HG02943 (cell line): Measurements from ENCODE around the gene TIGD2.

Experiments used
- ATAC-seq: cut with Tn5 transposase; IDR thresholded peaks from one replicate; pipeline ENCODE4 v1.9.1; 2021; ENCODE audit warnings: mild to moderate bottlenecking, low read depth, moderate library complexity; ENCODE audit not compliant: unreplicated experiment

TIGD2 gene

GRCh38 chr4:89110986-89111832 is at the start of gene TIGD2:
TIGD2 (plus strand) TSS chr4:89111533; CDS start chr4:89112975, 1,442 bp downstream.
- ATAC-seq = peak; percentile 89

DNA sequence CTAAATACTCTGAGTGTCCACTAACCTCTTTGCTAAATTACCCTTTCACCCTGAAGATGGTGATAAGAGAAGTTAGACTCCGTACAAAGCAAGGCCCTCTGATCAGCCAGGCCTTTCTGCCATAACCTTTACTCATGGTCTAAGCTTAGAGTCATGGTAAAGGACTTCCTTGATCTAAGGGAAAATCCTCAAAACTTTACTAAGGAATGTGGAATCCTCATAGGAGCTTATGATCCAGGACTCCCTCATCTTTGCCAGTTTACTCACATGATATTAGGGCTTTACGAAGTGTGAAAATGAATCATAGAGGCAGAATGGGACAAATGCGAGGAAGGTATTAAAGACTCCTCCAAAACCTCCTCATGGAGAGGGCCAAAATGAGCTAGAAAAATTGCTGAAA is 46.5 kb upstream of the TIGD2 start:
- no peak for ATAC-seq

DNA sequence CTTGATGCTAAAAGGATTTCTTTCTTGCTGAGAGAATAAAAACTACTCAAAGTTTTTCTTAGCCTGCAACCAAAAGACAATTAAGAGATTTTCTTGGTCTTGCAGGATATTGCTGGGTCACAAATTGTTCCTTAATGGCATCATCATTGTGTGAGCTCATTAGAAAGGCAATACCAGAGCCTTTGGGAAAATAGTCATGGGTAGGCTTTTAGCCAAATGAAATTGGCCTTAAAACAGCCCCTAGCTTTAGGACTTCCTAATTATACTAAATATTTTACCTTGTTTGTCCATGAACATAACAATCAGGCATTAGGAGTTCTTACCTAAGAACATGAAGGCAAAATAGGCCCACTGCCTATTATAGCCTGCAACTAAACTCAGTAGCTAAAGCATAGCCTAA is 43.9 kb upstream of the TIGD2 start:
- ATAC-seq = no peak

GRCh38 chr4:89069481-89069880 is 41.9 kb upstream of the TIGD2 start:
- peak; percentile 83 for ATAC-seq

GRCh38 chr4:89070041-89070440 is 41.3 kb upstream of the TIGD2 start:
- ATAC-seq = no peak

GRCh38 chr4:89071311-89071710 is 40.0 kb upstream of the TIGD2 start:
- no peak for ATAC-seq

DNA sequence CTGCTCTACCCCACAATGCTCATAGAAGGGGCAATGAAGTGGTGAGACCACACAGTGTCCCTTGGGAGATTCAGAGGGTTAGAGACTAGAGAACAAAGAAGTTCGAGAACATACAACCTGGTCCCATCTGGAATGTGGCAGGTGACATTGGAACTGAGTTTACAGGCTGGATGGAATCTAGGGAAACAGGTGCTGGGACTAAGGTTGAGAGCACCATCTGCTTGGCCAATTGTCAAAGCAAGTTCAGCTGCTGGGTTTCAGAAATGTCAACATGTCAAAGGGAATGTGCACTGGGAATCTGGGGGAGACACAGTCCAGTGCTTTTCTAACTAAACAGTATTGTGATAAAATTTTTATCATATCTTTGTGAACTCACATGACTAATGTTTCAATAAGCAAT is 38.4 kb upstream of the TIGD2 start:
- ATAC-seq = no peak

DNA sequence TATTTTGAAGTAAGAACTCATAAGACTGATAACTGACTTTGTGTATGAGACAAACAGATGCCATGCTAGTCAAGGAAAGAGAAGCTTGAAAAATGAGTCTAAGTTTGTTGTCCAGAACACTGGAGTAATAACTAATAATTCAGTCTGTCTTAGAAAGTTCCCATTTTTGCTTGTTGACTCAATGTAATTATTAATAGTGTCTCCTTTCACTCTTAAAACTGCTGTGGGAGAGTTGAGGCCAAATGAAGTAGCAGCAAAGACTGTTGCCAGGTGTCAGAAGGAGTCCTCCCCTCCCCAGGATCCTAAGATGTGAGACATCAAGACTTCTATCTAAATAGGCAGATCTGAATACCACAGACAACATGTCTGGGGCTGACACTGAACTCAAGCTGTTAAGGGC is 33.6 kb upstream of the TIGD2 start:
- no peak for ATAC-seq

- no peak for ATAC-seq
Observed at GRCh38 chr4:89078300-89078699, 33.0 kb upstream of the TIGD2 start.

- ATAC-seq = no peak
Observed at GRCh38 chr4:89099034-89099433, 12.3 kb upstream of the TIGD2 start.

- ATAC-seq = no peak
Observed at GRCh38 chr4:89099471-89099870, 11.9 kb upstream of the TIGD2 start.

DNA sequence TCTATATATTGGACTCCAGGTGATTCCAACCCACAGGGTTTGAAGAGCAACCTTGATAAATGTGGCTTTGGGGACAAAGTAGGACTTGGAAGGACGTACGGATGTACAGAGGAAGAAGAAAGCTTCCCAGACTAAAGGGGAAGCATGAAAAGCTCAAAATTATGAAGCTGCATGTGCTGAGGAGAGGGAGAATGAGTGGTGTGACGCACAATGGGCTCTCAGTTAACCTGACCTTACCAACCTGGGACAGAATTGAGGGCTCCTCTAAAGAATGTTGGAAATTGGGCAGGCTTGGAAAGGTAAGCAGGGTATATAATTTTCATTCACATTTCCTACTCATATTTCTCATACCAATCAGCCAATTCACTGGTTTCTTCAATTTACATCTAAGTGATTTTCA is 10.5 kb upstream of the TIGD2 start:
- ATAC-seq = no peak

DNA sequence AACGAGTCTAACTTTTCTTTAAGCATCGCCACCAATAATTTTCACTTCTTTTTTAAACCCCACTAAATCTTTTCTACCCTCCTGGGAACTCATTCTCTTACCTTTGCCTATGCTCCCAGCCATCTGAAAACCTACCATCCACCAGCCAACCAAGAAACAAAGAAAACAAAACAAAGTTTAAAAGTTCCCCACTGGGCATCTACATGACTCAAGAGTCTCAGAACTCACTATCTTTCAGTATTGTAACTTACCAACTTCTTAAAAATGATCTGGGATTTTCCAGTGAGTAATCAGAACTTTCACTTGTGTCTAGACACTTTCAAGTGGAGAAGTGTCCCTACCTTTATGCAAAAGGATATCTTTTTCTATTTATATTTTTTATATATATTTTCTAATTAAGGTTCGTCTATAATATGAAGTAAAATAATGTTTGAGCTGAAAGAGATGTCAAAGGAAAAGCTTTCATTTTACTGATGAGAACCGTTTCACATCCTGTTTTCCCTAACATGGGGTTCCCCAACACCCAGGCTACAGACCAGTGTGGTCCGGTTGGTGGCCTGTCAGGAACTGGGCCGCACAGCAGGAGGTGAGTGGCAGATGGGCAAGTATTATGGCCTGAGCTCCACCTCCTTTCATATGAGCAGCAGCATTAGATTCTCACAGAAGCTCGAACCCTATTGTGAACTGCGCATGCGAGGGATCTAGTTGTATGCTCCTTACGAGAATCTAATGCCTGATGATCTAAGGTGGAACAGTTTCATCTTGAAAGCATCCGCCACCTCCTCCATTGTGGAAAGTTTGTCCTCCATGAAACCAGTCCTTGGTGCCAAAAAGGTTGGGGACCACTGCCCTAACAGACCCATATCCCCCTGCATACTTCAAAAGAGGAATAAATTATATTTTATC is 9.8 kb upstream of the TIGD2 start:
- peak; percentile 94 for ATAC-seq

DNA sequence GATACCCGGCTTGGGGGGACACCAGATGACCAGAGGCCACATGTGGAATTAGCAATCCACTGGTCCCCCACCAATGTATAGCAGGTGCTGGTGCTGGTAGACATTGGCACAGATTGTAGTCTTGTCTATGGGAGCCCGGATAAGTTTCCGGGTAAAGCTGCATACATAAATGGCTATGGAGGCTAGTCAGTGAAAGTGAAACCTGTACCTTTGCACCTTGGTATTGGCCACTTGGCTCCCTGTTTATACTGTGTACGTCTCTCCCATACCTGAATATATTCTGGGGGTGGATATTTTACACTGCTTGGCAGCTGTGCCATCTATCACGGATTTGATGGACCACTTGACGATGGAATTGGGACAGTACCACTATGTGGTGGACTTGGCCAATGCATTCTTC is 5.6 kb upstream of the TIGD2 start:
- ATAC-seq = no peak

GRCh38 chr4:89108091-89108490 is 3.2 kb upstream of the TIGD2 start:
- ATAC-seq = no peak

DNA sequence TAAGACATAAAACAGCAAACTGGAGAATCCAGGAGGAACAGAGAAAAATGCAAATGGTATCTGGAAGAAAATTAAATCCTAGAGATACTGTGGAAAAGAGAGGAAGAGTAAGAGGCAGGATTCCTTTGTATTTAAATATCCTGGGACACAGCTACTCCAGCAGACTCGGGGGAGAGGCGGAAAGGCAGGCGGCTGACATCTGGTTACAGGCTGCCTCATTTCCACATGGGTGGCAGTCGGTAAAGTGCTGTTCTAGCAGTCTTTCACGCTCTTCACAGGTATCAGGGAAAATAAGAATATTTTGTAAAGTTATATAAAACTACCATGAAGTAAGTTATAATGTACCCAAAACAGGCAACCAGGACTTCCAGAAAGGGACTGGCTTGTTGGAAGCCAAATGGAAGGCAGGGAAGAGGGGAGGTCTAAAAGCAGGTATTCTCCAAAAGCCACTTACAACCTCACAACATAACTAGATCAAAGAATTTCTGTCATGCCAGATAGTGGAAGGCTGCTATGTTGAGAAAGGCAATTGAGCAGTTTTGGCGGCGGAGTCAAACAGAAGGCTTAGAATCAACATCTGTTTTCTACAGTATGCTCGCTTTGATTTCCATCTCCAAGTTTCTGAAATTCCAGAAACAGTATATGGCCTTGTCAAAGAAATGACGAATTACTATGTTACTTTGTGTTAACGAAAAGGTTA is 1.3 kb upstream of the TIGD2 start:
- no peak for ATAC-seq

DNA sequence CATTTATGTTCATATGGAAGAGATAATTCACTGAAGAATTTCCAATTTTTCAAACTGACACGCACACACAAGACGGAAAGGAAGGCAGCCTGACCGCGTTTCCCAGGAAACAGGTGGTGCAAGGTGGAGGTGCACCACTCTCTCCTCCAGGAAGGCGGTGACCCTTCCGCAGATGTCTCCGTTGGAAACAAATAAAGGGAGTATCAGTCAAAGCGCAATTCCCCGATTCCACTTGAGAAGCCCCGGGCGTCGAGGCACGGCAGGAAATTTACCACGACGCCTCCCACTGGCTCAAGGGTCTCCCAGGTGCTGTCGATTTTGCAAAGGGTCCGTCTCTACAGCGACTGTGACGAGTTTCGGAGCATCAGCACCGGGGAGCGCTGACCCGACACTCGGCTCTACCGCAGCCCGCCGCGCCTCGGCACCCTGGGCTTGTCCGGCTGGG is 770 bp upstream of the TIGD2 start:
- no peak for ATAC-seq

GRCh38 chr4:89111833-89112563 is 665 bp downstream of the TIGD2 start:
- ATAC-seq = no peak

GRCh38 chr4:89113415-89113814 is 2.1 kb downstream of the TIGD2 start:
- no peak for ATAC-seq

DNA sequence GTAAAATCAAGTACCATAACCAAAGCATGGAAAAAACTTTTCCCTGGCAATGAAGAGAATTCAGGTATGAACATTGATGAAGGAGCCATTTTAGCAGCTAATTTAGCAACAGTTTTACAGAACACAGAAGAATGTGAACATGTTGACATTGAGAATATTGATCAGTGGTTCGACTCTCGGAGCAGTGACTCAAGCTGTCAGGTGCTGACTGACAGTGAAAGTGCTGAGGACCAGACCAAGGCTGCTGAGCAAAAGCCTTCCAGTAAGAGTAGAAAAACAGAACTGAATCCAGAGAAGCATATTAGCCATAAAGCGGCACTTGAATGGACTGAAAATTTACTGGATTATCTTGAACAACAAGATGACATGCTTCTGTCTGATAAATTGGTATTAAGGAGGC is 2.8 kb downstream of the TIGD2 start:
- no peak for ATAC-seq
